ENCODE measurements around the gene BEGAIN. TPM values are rescaled to one million over a fixed set of nuclear protein-coding genes. Genes with fewer than 3 reads are reported as not detected.

BEGAIN gene
- total RNA-seq, 1 donor from 2014 or later: 5.1 TPM

DNA sequence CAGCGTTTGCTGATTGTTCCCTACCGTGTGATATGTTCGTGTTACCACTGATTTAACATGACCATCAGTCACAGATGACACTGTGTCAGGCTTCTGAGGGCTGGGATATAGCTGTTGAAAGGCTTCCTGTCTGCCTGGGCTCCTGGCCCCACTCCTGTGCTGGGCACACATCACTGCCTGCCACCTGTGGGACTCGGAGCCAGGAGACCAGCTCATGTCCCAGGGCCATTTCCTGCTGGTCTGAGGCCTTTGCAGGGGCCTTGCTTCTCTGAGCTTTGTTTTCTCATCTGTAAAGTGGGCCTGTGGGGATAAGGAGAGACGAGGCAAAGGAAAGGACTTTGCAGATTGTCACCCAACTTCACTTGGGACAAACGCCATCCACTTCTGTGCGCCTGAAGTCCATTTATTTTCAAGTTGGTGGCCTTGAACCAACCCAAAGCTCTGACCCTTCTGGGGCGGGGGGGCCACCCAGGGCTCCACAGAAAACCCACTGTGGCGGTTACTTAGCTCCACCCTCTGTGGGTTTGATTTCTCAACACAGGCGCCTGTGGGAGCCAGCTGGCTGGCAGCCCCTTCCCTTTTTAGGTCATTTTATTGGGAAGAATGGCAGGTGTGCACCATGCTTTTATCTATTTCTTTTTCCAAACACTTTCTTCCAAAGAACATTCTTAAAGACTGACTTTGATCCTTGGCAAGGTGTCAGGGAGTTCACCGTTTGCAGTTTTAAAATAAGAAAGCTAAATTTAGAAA, 54.1 kb downstream of the BEGAIN start:
- TF ChIP-seq, protein P1, sequence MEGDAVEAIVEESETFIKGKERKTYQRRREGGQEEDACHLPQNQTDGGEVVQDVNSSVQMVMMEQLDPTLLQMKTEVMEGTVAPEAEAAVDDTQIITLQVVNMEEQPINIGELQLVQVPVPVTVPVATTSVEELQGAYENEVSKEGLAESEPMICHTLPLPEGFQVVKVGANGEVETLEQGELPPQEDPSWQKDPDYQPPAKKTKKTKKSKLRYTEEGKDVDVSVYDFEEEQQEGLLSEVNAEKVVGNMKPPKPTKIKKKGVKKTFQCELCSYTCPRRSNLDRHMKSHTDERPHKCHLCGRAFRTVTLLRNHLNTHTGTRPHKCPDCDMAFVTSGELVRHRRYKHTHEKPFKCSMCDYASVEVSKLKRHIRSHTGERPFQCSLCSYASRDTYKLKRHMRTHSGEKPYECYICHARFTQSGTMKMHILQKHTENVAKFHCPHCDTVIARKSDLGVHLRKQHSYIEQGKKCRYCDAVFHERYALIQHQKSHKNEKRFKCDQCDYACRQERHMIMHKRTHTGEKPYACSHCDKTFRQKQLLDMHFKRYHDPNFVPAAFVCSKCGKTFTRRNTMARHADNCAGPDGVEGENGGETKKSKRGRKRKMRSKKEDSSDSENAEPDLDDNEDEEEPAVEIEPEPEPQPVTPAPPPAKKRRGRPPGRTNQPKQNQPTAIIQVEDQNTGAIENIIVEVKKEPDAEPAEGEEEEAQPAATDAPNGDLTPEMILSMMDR (IDR thresholded peaks at IDR 0.05): no peak
- H3K4me1 Mint-ChIP-seq (ENCODE audit: low read depth): peaks cover 31% of the 10 kb centered on the region
- H3K9me3 Mint-ChIP-seq (ENCODE audit: low read depth): no peaks in the 10 kb centered on the region
- no peak for DNase-seq (ENCODE audit: low spot score)
- no peak overlapping the region for H3K27ac Mint-ChIP-seq (ENCODE audit: unreplicated experiment)
- peaks cover 2% of the 10 kb centered on the region for H3K36me3 Mint-ChIP-seq (ENCODE audit: low read depth)
- H3K4me3 Mint-ChIP-seq (ENCODE audit: unreplicated experiment): no peak overlapping the region
- no peaks in the 10 kb centered on the region for H3K27me3 Mint-ChIP-seq (ENCODE audit: low read depth)

DNA sequence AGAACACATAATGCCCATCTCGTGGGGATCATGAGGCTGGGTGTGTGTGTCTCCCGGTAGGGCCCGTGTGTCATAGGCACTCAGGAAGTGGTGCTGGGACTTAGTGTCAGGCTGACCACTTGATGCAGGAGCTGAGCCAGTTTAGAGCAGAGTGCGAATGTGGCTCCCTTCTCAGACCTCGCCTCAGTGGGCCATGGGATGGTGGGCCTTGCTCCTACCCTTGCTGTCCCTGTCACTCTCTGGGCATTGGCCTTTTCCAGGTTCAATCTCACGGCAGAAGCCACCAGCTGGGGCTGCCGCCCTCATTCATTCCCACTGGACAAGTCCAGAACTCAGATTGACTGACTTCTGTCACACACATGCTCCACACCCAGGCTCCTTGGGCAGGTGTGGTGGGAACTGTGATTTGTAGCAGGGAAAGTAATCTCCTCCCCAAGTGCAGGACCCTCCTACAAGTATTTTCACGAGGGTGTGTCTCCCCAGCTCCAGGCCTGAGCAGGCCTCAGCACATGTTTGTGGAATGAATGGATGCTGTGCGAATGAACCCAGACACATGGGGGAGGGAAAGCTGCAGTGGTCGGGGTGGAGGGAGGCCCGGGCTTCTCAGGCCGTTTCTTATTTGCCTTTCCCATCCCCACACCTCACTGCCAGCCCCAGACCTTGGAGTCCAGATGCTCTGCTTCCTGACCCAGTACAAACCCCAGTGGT, 54.9 kb downstream of the BEGAIN start:
- peak; percentile 60 for DNase-seq (ENCODE audit: low spot score)
- Mint-ChIP-seq H3K9me3 (ENCODE audit: low read depth) (no peaks in the 10 kb centered on the region), H3K27ac (ENCODE audit: unreplicated experiment) (no peak overlapping the region), H3K4me3 (ENCODE audit: unreplicated experiment) (no peak overlapping the region), H3K36me3 (ENCODE audit: low read depth) (peaks cover 2% of the 10 kb centered on the region), H3K4me1 (ENCODE audit: low read depth) (peaks cover 31% of the 10 kb centered on the region), H3K27me3 (ENCODE audit: low read depth) (no peaks in the 10 kb centered on the region)
- TF ChIP-seq, protein P1 (IDR thresholded peaks at IDR 0.05): no peak

DNA sequence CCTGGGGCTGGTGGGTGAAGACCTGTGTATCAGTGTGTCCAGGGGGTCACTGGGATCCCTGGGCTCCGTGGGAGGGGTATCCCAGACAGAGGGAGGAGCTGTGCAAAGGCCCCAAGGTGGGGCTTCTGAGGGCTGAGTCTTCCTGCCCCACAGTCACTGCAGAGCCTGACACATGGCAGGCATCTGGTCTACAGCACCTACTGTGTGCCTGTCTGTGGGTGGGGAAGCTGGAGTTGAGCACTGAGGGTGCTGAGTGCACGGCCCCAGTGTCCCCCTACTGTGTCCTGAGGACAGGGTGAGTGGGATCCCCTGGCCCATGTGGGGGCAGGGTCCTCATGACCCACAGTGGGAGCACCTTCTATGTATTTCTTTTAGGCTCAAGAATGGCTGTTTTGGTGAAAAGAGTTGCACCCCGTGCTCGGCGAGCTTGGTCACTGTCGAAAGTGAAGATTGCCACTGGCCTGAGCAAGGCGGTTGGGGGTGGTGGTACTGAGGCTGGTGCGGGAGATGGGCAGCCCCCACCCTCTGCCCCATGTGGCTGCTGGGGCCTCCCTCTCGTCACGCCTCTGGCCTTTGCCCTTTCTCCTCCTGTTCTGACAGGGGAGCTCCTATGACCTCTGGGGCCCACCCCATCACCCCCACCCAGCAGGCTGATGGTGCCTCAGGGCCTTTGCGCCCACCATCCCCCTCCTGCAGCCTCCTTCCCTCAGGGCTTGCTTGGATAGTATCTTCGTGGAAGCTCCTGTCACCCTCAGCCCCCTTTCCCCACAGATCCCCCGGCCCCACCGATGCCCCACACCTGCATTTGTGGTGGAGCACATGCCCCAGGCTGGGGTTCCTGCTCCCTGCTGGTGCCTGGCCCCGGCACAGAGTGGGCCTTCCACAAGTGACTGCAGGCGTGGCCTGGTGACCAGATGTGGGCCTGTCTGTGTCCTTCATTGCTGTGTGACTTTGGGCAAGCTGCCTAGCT, 55.8 kb downstream of the BEGAIN start:
- Mint-ChIP-seq H3K27ac (ENCODE audit: unreplicated experiment) (no peak overlapping the region), H3K36me3 (ENCODE audit: low read depth) (peaks cover 2% of the 10 kb centered on the region), H3K27me3 (ENCODE audit: low read depth) (no peaks in the 10 kb centered on the region), H3K4me1 (ENCODE audit: low read depth) (peaks cover 29% of the 10 kb centered on the region), H3K9me3 (ENCODE audit: low read depth) (no peaks in the 10 kb centered on the region), H3K4me3 (ENCODE audit: unreplicated experiment) (no peak overlapping the region)
- DNase-seq (ENCODE audit: low spot score): peak; percentile 80
- TF ChIP-seq, protein P1 (IDR thresholded peaks at IDR 0.05): no peak

DNA sequence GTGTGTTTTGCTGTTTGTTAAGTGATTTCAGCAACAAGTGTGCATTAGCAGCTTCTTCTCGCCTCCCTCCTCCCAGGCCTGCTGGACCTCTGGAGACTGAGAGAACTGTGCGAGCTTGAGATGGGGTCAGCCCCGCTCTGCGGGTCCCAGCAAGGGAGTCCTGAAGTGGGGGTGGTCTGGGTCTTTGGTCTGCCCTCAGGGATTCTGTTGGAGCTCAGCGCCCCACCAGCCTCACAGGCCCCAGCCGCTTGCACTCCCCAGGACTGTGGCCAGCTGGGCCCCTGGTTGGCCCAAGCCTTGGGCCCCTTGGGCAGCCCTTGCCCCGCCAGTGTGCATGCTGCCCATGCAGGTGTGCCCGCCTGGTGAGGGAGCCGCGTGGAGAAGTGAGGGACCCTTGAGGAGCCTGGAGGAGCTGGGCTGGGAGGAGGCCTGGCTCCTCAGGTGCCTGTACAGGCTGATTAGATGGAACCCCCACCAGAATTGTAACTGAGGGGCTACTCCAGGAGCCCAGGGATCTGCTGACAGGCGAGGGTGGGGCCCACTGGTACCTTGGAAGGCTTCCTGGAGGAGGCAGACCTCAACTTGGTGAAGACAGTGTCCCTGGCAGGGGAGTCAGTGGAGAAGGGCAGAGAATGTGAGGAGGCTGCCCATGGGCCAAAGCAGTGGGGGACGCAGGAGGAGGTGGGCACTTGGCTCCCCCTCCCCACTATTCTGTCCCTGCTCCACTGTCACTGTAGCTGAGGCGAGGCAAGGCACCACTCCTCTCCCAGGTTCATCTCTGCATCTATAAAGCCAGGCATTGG, 56.7 kb downstream of the BEGAIN start:
- DNase-seq (ENCODE audit: low spot score): peak; percentile 73
- Mint-ChIP-seq H3K27ac (ENCODE audit: unreplicated experiment) (no peak overlapping the region), H3K27me3 (ENCODE audit: low read depth) (no peaks in the 10 kb centered on the region)

More for the DNA sequence above, 56.7 kb downstream of the BEGAIN start:
- H3K4me3 Mint-ChIP-seq (ENCODE audit: unreplicated experiment): no peak overlapping the region
- no peaks in the 10 kb centered on the region for H3K9me3 Mint-ChIP-seq (ENCODE audit: low read depth)
- TF ChIP-seq, protein P1 (IDR thresholded peaks at IDR 0.05): no peak
- peaks cover 21% of the 10 kb centered on the region for H3K4me1 Mint-ChIP-seq (ENCODE audit: low read depth)
- H3K36me3 Mint-ChIP-seq (ENCODE audit: low read depth): peaks cover 2% of the 10 kb centered on the region

Measured in chondrocyte (in vitro differentiated cells).